SK-N-SH (cell line): ENCODE results near the gene IL13. TPM values are rescaled to one million over a fixed set of nuclear protein-coding genes. Genes with fewer than 3 reads are reported as not detected.
"Not testable (repeated sequence)": the region's sequence is repeated elsewhere in the genome, so short reads cannot be mapped to it uniquely, and the experiment has no call there.

Source experiments
- CTCF ChIA-PET: fragments of 300-600, 350-600 bp; formaldehyde crosslinking; extraction: SDS; loops from one replicate; lab custom pipeline; 2021; lab: Yijun Ruan, JAX
- POLR2A ChIA-PET: fragments of 350-600 bp; sonication (Branson Sonifier 250); formaldehyde crosslinking; extraction: SDS; loops from one replicate; lab custom pipeline; 2020; ENCODE audit warnings: antibody characterized with exemption, inconsistent platforms; lab: Yijun Ruan, JAX
- DNase-seq: peaks from one replicate; pipeline ENCODE4 v3.0.0; 2012
- H2AFZ ChIP-seq: fragments of 200-600 bp; sonication (generic); 2 replicates; pipeline ENCODE4 v1.8.1; 2016; ENCODE audit warnings: antibody characterized with exemption, mild to moderate bottlenecking, low read depth
- H3F3A ChIP-seq: fragments of 200-600 bp; sonication (generic); replicated peaks from 2 replicates; pipeline ENCODE3; 2016; ENCODE audit warnings: antibody characterized with exemption, mild to moderate bottlenecking; ENCODE audit not compliant: insufficient read depth
- H3K27ac ChIP-seq, 2 experiments: fragments of 200-500 bp in 1 of 2; fragments of 200-600 bp in 1 of 2; sonication (Bioruptor generic) in 1 of 2; sonication (generic), shearing (Covaris generic) in 1 of 2; 2 replicates each; pipeline versions ENCODE4 v1.5.1 to v1.6.1; 2014 to 2016; ENCODE audit warnings: low read depth in 2 of 2, inconsistent platforms in 1 of 2, low read length in 1 of 2, mild to moderate bottlenecking in 1 of 2, mixed read lengths in 1 of 2
- H3K27me3 ChIP-seq: fragments of 200-600 bp; sonication (generic), shearing (Covaris generic); 2 replicates; pipeline ENCODE4 v1.6.1; 2016; ENCODE audit warnings: mixed run types; ENCODE audit not compliant: insufficient read depth
- H3K36me3 ChIP-seq, 2 experiments: fragments of 200-500 bp in 1 of 2; fragments of 200-600 bp in 1 of 2; sonication (Bioruptor generic) in 1 of 2; sonication (generic) in 1 of 2; replicated peaks in 1 of 2; 2 replicates each; pipeline versions ENCODE3 to v1.5.1; 2014 to 2016; ENCODE audit warnings: low read length in 1 of 2, mild to moderate bottlenecking in 1 of 2; ENCODE audit not compliant: insufficient read depth in 2 of 2, control insufficient read depth in 1 of 2
- H3K4me1 ChIP-seq, 2 experiments: fragments of 200-500 bp in 1 of 2; fragments of 200-600 bp in 1 of 2; sonication (Bioruptor generic) in 1 of 2; sonication (generic), shearing (Covaris generic) in 1 of 2; 2 replicates each; pipeline versions ENCODE4 v1.5.1 to v1.6.1; 2014 to 2016; ENCODE audit warnings: low read depth in 1 of 2, low read length in 1 of 2, mixed run types in 1 of 2; ENCODE audit not compliant: insufficient read depth in 2 of 2, control insufficient read depth in 1 of 2
- H3K4me2 ChIP-seq: fragments of 200-600 bp; sonication (generic), shearing (Covaris generic); 2 replicates; pipeline ENCODE4 v1.6.1; 2017; ENCODE audit warnings: mixed run types
- H3K4me3 ChIP-seq, 2 experiments: fragments of 200-500 bp in 1 of 2; fragments of 200-600 bp in 1 of 2; sonication (Bioruptor generic) in 1 of 2; sonication (generic), shearing (Covaris generic) in 1 of 2; 2 replicates each; pipeline versions ENCODE4 v1.5.1 to v1.8.1; 2014 to 2016; ENCODE audit warnings: low read depth in 2 of 2, inconsistent platforms in 1 of 2, low read length in 1 of 2, mild to moderate bottlenecking in 1 of 2, mixed read lengths in 1 of 2, moderate library complexity in 1 of 2
- H3K79me2 ChIP-seq: fragments of 200-600 bp; sonication (generic); 2 replicates; pipeline ENCODE4 v1.8.1; 2017; ENCODE audit warnings: mild to moderate bottlenecking; ENCODE audit not compliant: insufficient read depth
- H3K9ac ChIP-seq: fragments of 200-600 bp; sonication (generic); 2 replicates; pipeline ENCODE4 v1.6.1; 2017; ENCODE audit warnings: mixed run types
- H3K9me2 ChIP-seq: fragments of 200-600 bp; sonication (generic); 2 replicates; pipeline ENCODE4 v1.6.1; 2017; ENCODE audit warnings: mixed run types
- H3K9me3 ChIP-seq: fragments of 200-600 bp; sonication (generic); 2 replicates; pipeline ENCODE4 v1.6.1; 2017; ENCODE audit warnings: mixed run types, mild to moderate bottlenecking, moderate library complexity
- H4K20me1 ChIP-seq: fragments of 200-600 bp; sonication (generic); 2 replicates; pipeline ENCODE4 v1.6.1; 2017; ENCODE audit warnings: mild to moderate bottlenecking, mixed run types; ENCODE audit not compliant: insufficient read depth
- EP300 ChIP-seq, 2 experiments: IDR thresholded peaks; 2 replicates each; pipeline versions ENCODE4 v1.4.0 to v1.6.1; 2012; ENCODE audit warnings: borderline replicate concordance in 1 of 2, low read depth in 1 of 2, low read length in 1 of 2
- FOSL2 ChIP-seq: IDR thresholded peaks from 2 replicates; pipeline ENCODE4 v1.4.0; 2012; ENCODE audit warnings: low read depth, mild to moderate bottlenecking, moderate library complexity, borderline replicate concordance
- FOXJ3 ChIP-seq: sonication (generic); formaldehyde crosslinking; IDR thresholded peaks from 2 replicates; pipeline ENCODE4 v1.5.1; 2020; ENCODE audit warnings: mild to moderate bottlenecking, missing genetic modification reagents
- GABPA ChIP-seq: IDR thresholded peaks from 2 replicates; pipeline ENCODE4 v1.4.0; 2012; ENCODE audit warnings: low read depth, mild to moderate bottlenecking
- GATA2 ChIP-seq: sonication (generic); formaldehyde crosslinking; IDR thresholded peaks from 2 replicates; pipeline ENCODE4 v1.5.0; 2020; ENCODE audit warnings: mild to moderate bottlenecking, missing genetic modification reagents
- JUND ChIP-seq: IDR thresholded peaks from 2 replicates; pipeline ENCODE4 v1.4.0; 2012
- MXI1 ChIP-seq: IDR thresholded peaks from 2 replicates; pipeline ENCODE4 v1.6.1; 2012; ENCODE audit warnings: mild to moderate bottlenecking, low read depth, low read length, improper control_type of control experiment
- NFIC ChIP-seq: IDR thresholded peaks from 2 replicates; pipeline ENCODE4 v1.4.0; 2012; ENCODE audit warnings: borderline replicate concordance
- PBX3 ChIP-seq: IDR thresholded peaks from 2 replicates; pipeline ENCODE4; 2012
- POLR2AphosphoS5 ChIP-seq: IDR thresholded peaks from 2 replicates; pipeline ENCODE4 v1.6.1; 2012; ENCODE audit warnings: low read depth, low read length
- RCOR1 ChIP-seq: fragments of 150-350 bp; IDR thresholded peaks from 2 replicates; pipeline ENCODE4 v1.6.1; 2017; ENCODE audit warnings: antibody characterized with exemption, low read length
- RFX5 ChIP-seq: IDR thresholded peaks from 2 replicates; pipeline ENCODE4 v1.6.1; 2012; ENCODE audit warnings: mild to moderate bottlenecking, improper control_type of control experiment, low read length
- TAF1 ChIP-seq: IDR thresholded peaks from 2 replicates; pipeline ENCODE4 v1.6.1; 2012; ENCODE audit warnings: low read depth, mild to moderate bottlenecking, low read length, moderate library complexity, borderline replicate concordance
- TCF12 ChIP-seq: IDR thresholded peaks from 2 replicates; pipeline ENCODE4 v1.4.0; 2012
- TEAD4 ChIP-seq: IDR thresholded peaks from 2 replicates; pipeline ENCODE4 v1.4.0; 2012; ENCODE audit warnings: mild to moderate bottlenecking, borderline replicate concordance; ENCODE audit not compliant: insufficient read depth
- USF1 ChIP-seq: IDR thresholded peaks from 2 replicates; pipeline ENCODE4 v1.4.0; 2012; ENCODE audit warnings: low read depth, borderline replicate concordance
- USF2 ChIP-seq: fragments of 150-350 bp; IDR thresholded peaks from 2 replicates; pipeline ENCODE4 v1.6.1; 2017; ENCODE audit warnings: antibody characterized with exemption, low read length, low read depth, borderline replicate concordance
- YY1 ChIP-seq: IDR thresholded peaks from 2 replicates; pipeline ENCODE4 v1.4.0; 2012; ENCODE audit warnings: low read depth, mild to moderate bottlenecking
- WGBS: methylation state at CpG from one replicate; pipeline ENCODE4 v1.1.6; 2017; ENCODE audit warnings: low lambda C conversion rate; 5-methylcytosine and 5-hydroxymethylcytosine counted together
- polyA plus RNA-seq, 3 experiments: library from polyadenylated mRNA; depleted of rRNA; stranded (reverse); fragments of >200 nt; gene quantifications; 2 replicates each; pipeline ENCODE4 v1.2.3, GENCODE V29; 2012

IL13 gene
- polyA plus RNA-seq, 1 of the 3 experiments (the other 2 are of a cell fraction), result 0.08 TPM

- TF ChIP-seq MXI1 (no peak), USF1 (no peak)
These were observed 32.2 kb downstream of the IL13 start (continued) for GRCh38 chr5:132690156-132690555.

GRCh38 chr5:132691755-132692631, 34.0 kb downstream of the IL13 start:
- POLR2A ChIA-PET, H3K9me2 ChIP-seq, H3K9me3 ChIP-seq, H3F3A ChIP-seq, CTCF ChIA-PET, H4K20me1 ChIP-seq, H3K79me2 ChIP-seq, H3K36me3 ChIP-seq, H3K4me2 ChIP-seq, H3K4me1 ChIP-seq, H3K27me3 ChIP-seq, DNase-seq, H3K4me3 ChIP-seq, H3K9ac ChIP-seq, H3K27ac ChIP-seq, H2AFZ ChIP-seq: not testable (repeated sequence)
- 73% methylated on average over 5 of the region's 5 CpGs for WGBS

- no peaks in the 10 kb centered on the region for H3K27me3 ChIP-seq
- TF ChIP-seq NFIC (no peak), RFX5 (no peak), PBX3 (no peak), RCOR1 (no peak), FOXJ3 (CRISPR knock-in tag) (no peak), USF2 (no peak), TEAD4 (no peak), YY1 (no peak), JUND (no peak), POLR2AphosphoS5 (no peak), FOSL2 (no peak), TAF1 (no peak), GATA2 (CRISPR knock-in tag) (no peak), TCF12 (no peak), MXI1 (no peak), GABPA (no peak), EP300 (IDR thresholded peaks at IDR 0.05; ENCODE audit: borderline replicate concordance in 1 of 2, low read depth in 1 of 2, low read length in 1 of 2) (no peak)
- H3K4me1 ChIP-seq, result no peaks in the 10 kb centered on the region
- no peaks in the 10 kb centered on the region for H3K9me2 ChIP-seq
- H2AFZ ChIP-seq, result no peak overlapping the region
- no peak overlapping the region for H3K4me3 ChIP-seq
- no peak overlapping the region for H3K27ac ChIP-seq
- no peaks in the 10 kb centered on the region for H3K79me2 ChIP-seq
- H3K4me2 ChIP-seq, result no peak overlapping the region
- CTCF ChIA-PET, result no interaction called here
- H3K36me3 ChIP-seq, result peaks cover 13 to 16% of the 10 kb centered on the region in 2 experiments
- no peaks in the 10 kb centered on the region for H3F3A ChIP-seq
- H3K9ac ChIP-seq, result no peak overlapping the region
- no peaks in the 10 kb centered on the region for H3K9me3 ChIP-seq
- H4K20me1 ChIP-seq, result no peaks in the 10 kb centered on the region
- POLR2A ChIA-PET, result no interaction called here
- DNase-seq, result no peak
These were observed 34.6 kb downstream of the IL13 start for GRCh38 chr5:132692632-132692967.
